ENCODE data around the gene FAM110C.

GRCh38 chr2:36318-36717, 10.0 kb downstream of the FAM110C start:
- TF ChIP-seq POLR2AphosphoS5 (IDR thresholded peaks at IDR 0.05; ENCODE audit: low read depth, low read length) (no peak), POLR2A (IDR thresholded peaks at IDR 0.05; ENCODE audit: low read depth, low read length) (no peak)
